HEK293 (cell line): ENCODE data around the gene NFKB1.
A peak's percentile ranks its signal among the peaks of the same experiment; 100 is the strongest.
"Not testable (repeated sequence)": the region's sequence is repeated elsewhere in the genome, so short reads cannot be mapped to it uniquely, and the experiment has no call there.

Experiments
- CTCF ChIA-PET: fragments of 350-600 bp; formaldehyde crosslinking; extraction: SDS; loops from one replicate; lab custom pipeline; 2021; ENCODE audit warnings: antibody characterized with exemption; lab: Yijun Ruan, JAX
- POLR2A ChIA-PET: fragments of 300-600 bp; formaldehyde crosslinking; extraction: SDS; loops from one replicate; lab custom pipeline; 2020; ENCODE audit warnings: antibody characterized with exemption, inconsistent platforms; lab: Yijun Ruan, JAX
- H3K27ac ChIP-seq: fragments of 200-500 bp; sonication (Bioruptor generic); 2 replicates; pipeline ENCODE4 v1.5.1; 2014; ENCODE audit warnings: low read depth, low read length, control low read depth, inconsistent platforms; ENCODE audit errors: extremely low read depth
- H3K36me3 ChIP-seq, 2 experiments: fragments of 200-500 bp in 1 of 2; sonication (Bioruptor generic) in 1 of 2; 1 replicate in 1 of 2; 2 replicates in 1 of 2; pipeline ENCODE4 v1.5.1; 2014 to 2017; ENCODE audit warnings: inconsistent platforms in 2 of 2, low read length in 2 of 2; ENCODE audit not compliant: control insufficient read depth in 2 of 2, insufficient read depth in 1 of 2
- H3K4me1 ChIP-seq: fragments of 200-500 bp; sonication (Bioruptor generic); 2 replicates; pipeline ENCODE4 v1.5.1; 2014; ENCODE audit warnings: mild to moderate bottlenecking, low read length, inconsistent platforms; ENCODE audit not compliant: control insufficient read depth, insufficient read depth
- H3K4me3 ChIP-seq: 2 replicates; pipeline ENCODE4 v1.5.1; 2011; ENCODE audit warnings: low read depth, mild to moderate bottlenecking, control low read depth, low read length, moderate library complexity
- H3K9me3 ChIP-seq: fragments of 200-500 bp; sonication (Bioruptor generic); 2 replicates; pipeline ENCODE4 v1.5.1; 2014; ENCODE audit warnings: low read depth, low read length, inconsistent platforms; ENCODE audit not compliant: control insufficient read depth, insufficient read depth
- GLI4 ChIP-seq: fragments of 450-650 bp; formaldehyde crosslinking; IDR thresholded peaks from 2 replicates; pipeline ENCODE4 v1.5.1; 2016; ENCODE audit warnings: missing biosample characterization, missing genetic modification characterization
- KLF1 ChIP-seq: fragments of 450-650 bp; formaldehyde crosslinking; IDR thresholded peaks from 2 replicates; pipeline ENCODE4 v1.5.1; 2016; ENCODE audit warnings: missing biosample characterization, missing genetic modification characterization
- KLF10 ChIP-seq: fragments of 450-650 bp; IDR thresholded peaks from 2 replicates; pipeline ENCODE4 v1.5.1; 2018; ENCODE audit warnings: missing biosample characterization, mild to moderate bottlenecking, missing genetic modification characterization
- KLF7 ChIP-seq: fragments of 450-650 bp; formaldehyde crosslinking; IDR thresholded peaks from 2 replicates; pipeline ENCODE4 v1.5.1; 2016; ENCODE audit warnings: missing biosample characterization, missing genetic modification characterization, borderline replicate concordance
- SCRT1 ChIP-seq: fragments of 450-650 bp; formaldehyde crosslinking; IDR thresholded peaks from 2 replicates; pipeline ENCODE4 v1.5.1; 2016; ENCODE audit warnings: missing biosample characterization, missing genetic modification characterization, borderline replicate concordance
- TRIM28 ChIP-seq: IDR thresholded peaks from 2 replicates; pipeline ENCODE4 v1.6.1; 2011; ENCODE audit warnings: low read length, control low read depth, borderline replicate concordance
- ZBTB17 ChIP-seq: fragments of 450-650 bp; formaldehyde crosslinking; IDR thresholded peaks from 2 replicates; pipeline ENCODE4 v1.5.1; 2016; ENCODE audit warnings: missing biosample characterization, missing genetic modification characterization
- ZBTB20 ChIP-seq: fragments of 450-650 bp; formaldehyde crosslinking; IDR thresholded peaks from 2 replicates; pipeline ENCODE4 v1.5.1; 2016; ENCODE audit warnings: missing biosample characterization, missing genetic modification characterization
- ZFP69B ChIP-seq: fragments of 450-650 bp; formaldehyde crosslinking; IDR thresholded peaks from 2 replicates; pipeline ENCODE4 v1.5.1; 2016; ENCODE audit warnings: missing biosample characterization, missing genetic modification characterization
- ZNF133 ChIP-seq: fragments of 450-650 bp; formaldehyde crosslinking; IDR thresholded peaks from 2 replicates; pipeline ENCODE4 v1.5.1; 2016; ENCODE audit warnings: missing biosample characterization, missing genetic modification characterization
- ZNF155 ChIP-seq: fragments of 450-650 bp; formaldehyde crosslinking; IDR thresholded peaks from 2 replicates; pipeline ENCODE4 v1.5.1; 2016; ENCODE audit warnings: missing biosample characterization, missing genetic modification characterization
- ZNF174 ChIP-seq: fragments of 450-650 bp; formaldehyde crosslinking; IDR thresholded peaks from 2 replicates; pipeline ENCODE4 v1.5.0; 2017; ENCODE audit warnings: missing biosample characterization, mild to moderate bottlenecking, missing genetic modification characterization
- ZNF2 ChIP-seq: fragments of 450-650 bp; formaldehyde crosslinking; IDR thresholded peaks from 2 replicates; pipeline ENCODE4 v1.5.1; 2016; ENCODE audit warnings: missing biosample characterization, missing genetic modification characterization
- ZNF324 ChIP-seq: fragments of 450-650 bp; formaldehyde crosslinking; IDR thresholded peaks from 2 replicates; pipeline ENCODE4 v1.5.1; 2016; ENCODE audit warnings: missing biosample characterization, missing genetic modification characterization
- ZNF366 ChIP-seq: fragments of 450-650 bp; formaldehyde crosslinking; conservative IDR thresholded peaks from 2 replicates; pipeline ENCODE4 v1.5.1; 2016; ENCODE audit warnings: missing biosample characterization, missing genetic modification characterization
- ZNF394 ChIP-seq: fragments of 450-650 bp; formaldehyde crosslinking; IDR thresholded peaks from 2 replicates; pipeline ENCODE4 v1.5.1; 2016; ENCODE audit warnings: missing biosample characterization, missing genetic modification characterization, mild to moderate bottlenecking, moderate library complexity, borderline replicate concordance
- ZNF426 ChIP-seq: fragments of 450-650 bp; formaldehyde crosslinking; IDR thresholded peaks from 2 replicates; pipeline ENCODE4 v1.5.1; 2017; ENCODE audit warnings: missing biosample characterization, missing genetic modification characterization, mild to moderate bottlenecking, inconsistent platforms, moderate library complexity
- ZNF549 ChIP-seq: fragments of 450-650 bp; IDR thresholded peaks from 2 replicates; pipeline ENCODE4 v1.5.1; 2018; ENCODE audit warnings: missing biosample characterization, missing genetic modification characterization, mild to moderate bottlenecking, inconsistent platforms, moderate library complexity
- ZNF596 ChIP-seq: fragments of 450-650 bp; IDR thresholded peaks from 2 replicates; pipeline ENCODE4 v1.5.0; 2018; ENCODE audit warnings: missing biosample characterization, mild to moderate bottlenecking, missing genetic modification characterization, moderate library complexity
- ZNF610 ChIP-seq: fragments of 450-650 bp; formaldehyde crosslinking; IDR thresholded peaks from 2 replicates; pipeline ENCODE4 v1.5.1; 2016; ENCODE audit warnings: missing biosample characterization, missing genetic modification characterization, borderline replicate concordance
- ZNF76 ChIP-seq: fragments of 450-650 bp; formaldehyde crosslinking; IDR thresholded peaks from 2 replicates; pipeline ENCODE4; 2016; ENCODE audit warnings: low read depth, missing biosample characterization, missing genetic modification characterization, borderline replicate concordance
- ZNF837 ChIP-seq: fragments of 450-650 bp; formaldehyde crosslinking; IDR thresholded peaks from 2 replicates; pipeline ENCODE4 v1.5.1; 2016; ENCODE audit warnings: missing biosample characterization, missing genetic modification characterization
- ZSCAN16 ChIP-seq: fragments of 450-650 bp; formaldehyde crosslinking; IDR thresholded peaks from 2 replicates; pipeline ENCODE4 v1.5.1; 2016; ENCODE audit warnings: missing biosample characterization, missing genetic modification characterization
- TF ChIP-seq, protein P1 (sequence below): fragments of 450-650 bp; formaldehyde crosslinking; IDR thresholded peaks from 2 replicates; pipeline ENCODE4 v1.5.1; 2016; ENCODE audit warnings: missing biosample characterization, missing genetic modification characterization
- TF ChIP-seq, protein P2 (sequence below): fragments of 450-650 bp; formaldehyde crosslinking; IDR thresholded peaks from 2 replicates; pipeline ENCODE4 v1.5.1; 2017; ENCODE audit warnings: missing biosample characterization, missing genetic modification characterization
- TF ChIP-seq, protein P3 (sequence below): fragments of 450-650 bp; formaldehyde crosslinking; IDR thresholded peaks from 2 replicates; pipeline ENCODE4 v1.5.1; 2016; ENCODE audit warnings: missing biosample characterization, missing genetic modification characterization, borderline replicate concordance
- TF ChIP-seq, protein P4 (sequence below): fragments of 450-650 bp; formaldehyde crosslinking; IDR thresholded peaks from 2 replicates; pipeline ENCODE4 v1.5.1; 2016; ENCODE audit warnings: missing biosample characterization, missing genetic modification characterization

NFKB1 gene

DNA sequence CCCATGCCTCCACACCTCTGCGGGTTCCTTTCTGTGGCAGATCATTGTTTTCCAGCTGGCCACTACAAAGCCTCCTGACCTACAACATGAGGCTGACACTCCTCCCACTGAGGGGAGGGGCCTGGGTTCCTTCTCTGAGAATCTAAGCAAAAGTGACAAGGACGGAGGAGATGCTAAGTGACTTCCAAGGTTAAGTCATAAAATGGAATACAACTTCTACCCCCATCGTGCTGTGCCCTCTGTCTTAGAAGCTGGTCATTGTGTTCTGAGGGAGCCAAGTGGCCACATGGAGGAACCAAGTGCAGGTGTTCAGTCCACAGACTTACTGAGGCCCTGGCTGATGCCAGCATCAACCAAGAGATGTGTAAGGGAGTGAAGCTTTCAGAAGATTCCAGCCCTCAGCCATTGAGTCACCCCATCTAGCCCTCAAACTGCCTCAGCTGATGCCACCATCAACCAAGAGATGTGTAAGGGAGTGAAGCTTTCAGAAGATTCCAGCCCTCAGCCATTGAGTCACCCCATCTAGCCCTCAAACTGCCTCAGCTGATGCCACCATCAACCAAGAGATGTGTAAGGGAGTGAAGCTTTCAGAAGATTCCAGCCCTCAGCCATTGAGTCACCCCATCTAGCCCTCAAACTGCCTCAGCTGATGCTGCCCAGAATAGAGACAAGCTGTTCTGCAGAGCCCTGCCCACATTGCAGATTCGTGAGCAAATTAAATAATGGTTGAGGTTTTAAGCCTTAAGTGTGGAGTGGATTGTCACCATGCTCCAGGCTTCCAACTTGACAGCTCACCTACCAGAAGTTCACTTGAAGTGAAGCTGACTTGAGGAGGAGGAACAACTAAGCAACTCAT is 118.8 kb downstream of the NFKB1 start:
- ChIA-PET CTCF (interaction anchor here (0.6 to 2.5 kb wide), 18 partner anchors 10 to 557 kb away, joined by 3 to 34 read pairs (median 4); partner anchors contain the start of genes BDH2 and UBE2D3), POLR2A (interaction anchor here (1.2 to 1.5 kb wide), 2 partner anchors 207 to 249 kb away, joined by 7 to 8 read pairs; partner anchors contain the start of genes CISD2 and UBE2D3)
- not testable (repeated sequence) for H3K4me3 ChIP-seq, H3K9me3 ChIP-seq, H3K36me3 ChIP-seq, H3K27ac ChIP-seq, H3K4me1 ChIP-seq

DNA sequence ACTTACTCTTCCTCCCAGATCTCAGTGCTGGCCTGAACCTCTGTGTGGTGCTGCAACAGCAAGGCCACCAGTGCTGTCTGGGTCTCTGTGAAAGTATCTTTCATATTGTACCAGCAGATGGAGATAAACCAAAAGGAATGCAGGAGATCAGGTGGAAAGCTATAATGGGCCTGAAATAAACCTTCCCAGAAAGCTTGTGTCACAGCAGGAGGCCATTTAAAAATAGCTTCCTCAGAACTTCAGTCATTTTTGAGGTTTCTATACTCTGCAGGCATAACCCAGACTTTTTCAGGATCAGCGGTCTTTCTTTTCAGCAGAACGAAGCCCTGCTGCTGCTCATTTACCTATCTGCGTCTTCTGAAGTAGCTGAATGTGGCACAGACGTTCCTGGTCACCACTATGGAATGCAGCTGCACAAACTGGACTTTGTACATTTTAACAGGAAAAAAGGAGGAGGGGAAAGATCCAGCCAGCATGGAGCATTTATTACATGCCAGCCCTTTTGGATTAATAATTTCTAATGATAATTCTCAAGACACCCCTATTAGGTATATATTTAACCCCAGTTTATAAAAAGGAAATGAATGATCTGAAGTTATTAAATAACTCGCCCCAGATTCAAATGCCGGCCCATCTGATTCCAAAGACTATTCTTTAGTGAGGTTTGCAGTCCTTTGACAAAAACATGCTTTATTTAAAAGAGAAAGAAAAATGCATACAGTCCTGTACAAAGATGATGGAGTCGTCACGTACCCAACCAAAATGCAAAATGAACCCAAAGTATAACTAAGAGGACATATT is 119.7 kb downstream of the NFKB1 start:
- Histone ChIP-seq H3K4me3 (peak overlapping the region; percentile 9; the same call in 1 of the 2 replicates), H3K9me3 (no peaks in the 10 kb centered on the region), H3K4me1 (no peaks in the 10 kb centered on the region), H3K27ac (no peak overlapping the region), H3K36me3 (peaks cover 0 to 7% of the 10 kb centered on the region in 2 experiments; a peak in 1 of 3 replicates)
- CTCF ChIA-PET = interaction anchor here (0.5 to 2.5 kb wide), 26 partner anchors 10 to 558 kb away, joined by 3 to 34 read pairs (median 4); partner anchors contain the start of genes BDH2, SLC9B1 and UBE2D3
- POLR2A ChIA-PET = interaction anchor here (1.2 to 1.5 kb wide), 2 partner anchors 206 to 248 kb away, joined by 7 to 8 read pairs; partner anchors contain the start of genes CISD2 and UBE2D3
- TF ChIP-seq ZNF596 (tag by site-specific recombination) = no peak
- no peak for TF ChIP-seq ZNF174 (tag by site-specific recombination)
- no peak for TF ChIP-seq ZSCAN16 (tag by site-specific recombination)
- TF ChIP-seq, protein P1, sequence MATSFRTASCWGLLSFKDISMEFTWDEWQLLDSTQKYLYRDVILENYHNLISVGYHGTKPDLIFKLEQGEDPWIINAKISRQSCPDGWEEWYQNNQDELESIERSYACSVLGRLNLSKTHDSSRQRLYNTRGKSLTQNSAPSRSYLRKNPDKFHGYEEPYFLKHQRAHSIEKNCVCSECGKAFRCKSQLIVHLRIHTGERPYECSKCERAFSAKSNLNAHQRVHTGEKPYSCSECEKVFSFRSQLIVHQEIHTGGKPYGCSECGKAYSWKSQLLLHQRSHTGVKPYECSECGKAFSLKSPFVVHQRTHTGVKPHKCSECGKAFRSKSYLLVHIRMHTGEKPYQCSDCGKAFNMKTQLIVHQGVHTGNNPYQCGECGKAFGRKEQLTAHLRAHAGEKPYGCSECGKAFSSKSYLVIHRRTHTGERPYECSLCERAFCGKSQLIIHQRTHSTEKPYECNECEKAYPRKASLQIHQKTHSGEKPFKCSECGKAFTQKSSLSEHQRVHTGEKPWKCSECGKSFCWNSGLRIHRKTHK (tag by site-specific recombination) = no peak
- no peak for TF ChIP-seq ZNF837 (tag by site-specific recombination)
- TF ChIP-seq ZNF366 = peak; percentile 34; the same call in 1 of the 2 replicates
- no peak for TF ChIP-seq ZNF324 (tag by site-specific recombination)
- no peak for TF ChIP-seq ZNF155
- TF ChIP-seq ZNF133 = no peak
- TF ChIP-seq ZNF76 (tag by site-specific recombination) = 0 out of 2 replicates have a peak, but pooled peaks have one; percentile 16
- peak; percentile 58 for TF ChIP-seq ZBTB17 (tag by site-specific recombination)
- TF ChIP-seq ZNF394 (tag by site-specific recombination) = peak; percentile 69
- no peak for TF ChIP-seq ZFP69B (tag by site-specific recombination)
- TF ChIP-seq ZNF610 (tag by site-specific recombination) = no peak
- TF ChIP-seq KLF7 (tag by site-specific recombination) = no peak
- no peak for TF ChIP-seq ZNF426
- TF ChIP-seq, protein P2, sequence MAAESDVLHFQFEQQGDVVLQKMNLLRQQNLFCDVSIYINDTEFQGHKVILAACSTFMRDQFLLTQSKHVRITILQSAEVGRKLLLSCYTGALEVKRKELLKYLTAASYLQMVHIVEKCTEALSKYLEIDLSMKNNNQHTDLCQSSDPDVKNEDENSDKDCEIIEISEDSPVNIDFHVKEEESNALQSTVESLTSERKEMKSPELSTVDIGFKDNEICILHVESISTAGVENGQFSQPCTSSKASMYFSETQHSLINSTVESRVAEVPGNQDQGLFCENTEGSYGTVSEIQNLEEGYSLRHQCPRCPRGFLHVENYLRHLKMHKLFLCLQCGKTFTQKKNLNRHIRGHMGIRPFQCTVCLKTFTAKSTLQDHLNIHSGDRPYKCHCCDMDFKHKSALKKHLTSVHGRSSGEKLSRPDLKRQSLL (tag by site-specific recombination) = no peak
- no peak for TF ChIP-seq KLF10 (tag by site-specific recombination)
- no peak for TF ChIP-seq ZNF549 (tag by site-specific recombination)
- TF ChIP-seq, protein P3, sequence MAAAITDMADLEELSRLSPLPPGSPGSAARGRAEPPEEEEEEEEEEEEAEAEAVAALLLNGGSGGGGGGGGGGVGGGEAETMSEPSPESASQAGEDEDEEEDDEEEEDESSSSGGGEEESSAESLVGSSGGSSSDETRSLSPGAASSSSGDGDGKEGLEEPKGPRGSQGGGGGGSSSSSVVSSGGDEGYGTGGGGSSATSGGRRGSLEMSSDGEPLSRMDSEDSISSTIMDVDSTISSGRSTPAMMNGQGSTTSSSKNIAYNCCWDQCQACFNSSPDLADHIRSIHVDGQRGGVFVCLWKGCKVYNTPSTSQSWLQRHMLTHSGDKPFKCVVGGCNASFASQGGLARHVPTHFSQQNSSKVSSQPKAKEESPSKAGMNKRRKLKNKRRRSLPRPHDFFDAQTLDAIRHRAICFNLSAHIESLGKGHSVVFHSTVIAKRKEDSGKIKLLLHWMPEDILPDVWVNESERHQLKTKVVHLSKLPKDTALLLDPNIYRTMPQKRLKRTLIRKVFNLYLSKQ (tag by site-specific recombination) = no peak
- no peak for TF ChIP-seq ZNF2 (tag by site-specific recombination)
- no peak for TF ChIP-seq GLI4 (tag by site-specific recombination)
- no peak for TF ChIP-seq SCRT1
- no peak for TF ChIP-seq TRIM28
- TF ChIP-seq, protein P4, sequence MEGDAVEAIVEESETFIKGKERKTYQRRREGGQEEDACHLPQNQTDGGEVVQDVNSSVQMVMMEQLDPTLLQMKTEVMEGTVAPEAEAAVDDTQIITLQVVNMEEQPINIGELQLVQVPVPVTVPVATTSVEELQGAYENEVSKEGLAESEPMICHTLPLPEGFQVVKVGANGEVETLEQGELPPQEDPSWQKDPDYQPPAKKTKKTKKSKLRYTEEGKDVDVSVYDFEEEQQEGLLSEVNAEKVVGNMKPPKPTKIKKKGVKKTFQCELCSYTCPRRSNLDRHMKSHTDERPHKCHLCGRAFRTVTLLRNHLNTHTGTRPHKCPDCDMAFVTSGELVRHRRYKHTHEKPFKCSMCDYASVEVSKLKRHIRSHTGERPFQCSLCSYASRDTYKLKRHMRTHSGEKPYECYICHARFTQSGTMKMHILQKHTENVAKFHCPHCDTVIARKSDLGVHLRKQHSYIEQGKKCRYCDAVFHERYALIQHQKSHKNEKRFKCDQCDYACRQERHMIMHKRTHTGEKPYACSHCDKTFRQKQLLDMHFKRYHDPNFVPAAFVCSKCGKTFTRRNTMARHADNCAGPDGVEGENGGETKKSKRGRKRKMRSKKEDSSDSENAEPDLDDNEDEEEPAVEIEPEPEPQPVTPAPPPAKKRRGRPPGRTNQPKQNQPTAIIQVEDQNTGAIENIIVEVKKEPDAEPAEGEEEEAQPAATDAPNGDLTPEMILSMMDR (tag by site-specific recombination) = peak; percentile 69; the same call in 1 of the 2 replicates
- TF ChIP-seq KLF1 = no peak
- TF ChIP-seq ZBTB20 (tag by site-specific recombination) = no peak
